Measurements from ENCODE around the gene ZNF578. TPM values are rescaled to one million over a fixed set of nuclear protein-coding genes. Genes with fewer than 3 reads are reported as not detected.
"Not testable (repeated sequence)": the region's sequence is repeated elsewhere in the genome, so short reads cannot be mapped to it uniquely, and the experiment has no call there.

ZNF578 gene
- polyA plus RNA-seq, 4 donors: 5.1 to 8.6 (median 5.8) TPM

- DNase-seq (ENCODE audit: low read depth in 4 of 4, low spot score in 2 of 4): not testable (repeated sequence)
Measured at GRCh38 chr19:52500991-52501390, 47.6 kb downstream of the ZNF578 start.

- no peak for DNase-seq (ENCODE audit: low read depth in 4 of 4, low spot score in 2 of 4)
Measured at GRCh38 chr19:52507266-52507665, 53.9 kb downstream of the ZNF578 start.

- no peak for DNase-seq (ENCODE audit: low read depth in 4 of 4, low spot score in 2 of 4)
Measured at GRCh38 chr19:52516191-52516590, 62.8 kb downstream of the ZNF578 start.

GRCh38 chr19:52518646-52519045 is 65.3 kb downstream of the ZNF578 start:
- no peak for DNase-seq (ENCODE audit: low read depth in 4 of 4, low spot score in 2 of 4)

- not testable (repeated sequence) for DNase-seq (ENCODE audit: low read depth in 4 of 4, low spot score in 2 of 4)
Measured at GRCh38 chr19:52519175-52519574, 65.8 kb downstream of the ZNF578 start.

GRCh38 chr19:52520013-52520412 is 66.7 kb downstream of the ZNF578 start:
- DNase-seq (ENCODE audit: low read depth in 4 of 4, low spot score in 2 of 4): no peak

GRCh38 chr19:52522551-52522950 is 69.2 kb downstream of the ZNF578 start:
- no peak for DNase-seq (ENCODE audit: low read depth in 4 of 4, low spot score in 2 of 4)

GRCh38 chr19:52524086-52524485 is 70.7 kb downstream of the ZNF578 start:
- no peak for DNase-seq (ENCODE audit: low read depth in 4 of 4, low spot score in 2 of 4)

GRCh38 chr19:52527134-52527955 is 74.0 kb downstream of the ZNF578 start, which contains the start of gene ZNF808:
TSS of gene ZNF808 (plus strand) at chr19:52527668. CDS start at chr19:52543285, 15,617 bp downstream.
- peak; percentile 77 to 89 (median 82) for DNase-seq (ENCODE audit: low read depth in 4 of 4, low spot score in 2 of 4)

GRCh38 chr19:52527956-52528351 is 74.6 kb downstream of the ZNF578 start:
- no peak for DNase-seq (ENCODE audit: low read depth in 4 of 4, low spot score in 2 of 4)

GRCh38 chr19:52532480-52532879 is 79.1 kb downstream of the ZNF578 start:
- DNase-seq (ENCODE audit: low read depth in 4 of 4, low spot score in 2 of 4): no peak

GRCh38 chr19:52533901-52534300 is 80.5 kb downstream of the ZNF578 start:
- no peak for DNase-seq (ENCODE audit: low read depth in 4 of 4, low spot score in 2 of 4)

- not testable (repeated sequence) for DNase-seq (ENCODE audit: low read depth in 4 of 4, low spot score in 2 of 4)
Measured at GRCh38 chr19:52535385-52535770, 82.0 kb downstream of the ZNF578 start.

GRCh38 chr19:52535771-52536447 is 82.6 kb downstream of the ZNF578 start:
- peak; percentile 45 to 68 (median 56) for DNase-seq (ENCODE audit: low read depth in 4 of 4, low spot score in 2 of 4)

GRCh38 chr19:52536448-52536800 is 83.1 kb downstream of the ZNF578 start:
- no peak for DNase-seq (ENCODE audit: low read depth in 4 of 4, low spot score in 2 of 4)

GRCh38 chr19:52538815-52539214 is 85.5 kb downstream of the ZNF578 start:
- not testable (repeated sequence) for DNase-seq (ENCODE audit: low read depth in 4 of 4, low spot score in 2 of 4)

GRCh38 chr19:52541176-52541575 is 87.8 kb downstream of the ZNF578 start:
- DNase-seq (ENCODE audit: low read depth in 4 of 4, low spot score in 2 of 4): not testable (repeated sequence)

GRCh38 chr19:52541608-52542007 is 88.3 kb downstream of the ZNF578 start:
- no peak for DNase-seq (ENCODE audit: low read depth in 4 of 4, low spot score in 2 of 4)

- DNase-seq (ENCODE audit: low read depth in 4 of 4, low spot score in 2 of 4): not testable (repeated sequence)
Measured at GRCh38 chr19:52542541-52542940, 89.2 kb downstream of the ZNF578 start.

GRCh38 chr19:52542984-52543664 is 89.8 kb downstream of the ZNF578 start:
- DNase-seq (ENCODE audit: low read depth in 4 of 4, low spot score in 2 of 4): no peak

All from left renal cortex interstitium (tissue), 4 donors.